Endodermal cell (in vitro differentiated cells): ENCODE data around the gene DSC3. TPM values are rescaled to one million over a fixed set of nuclear protein-coding genes. Genes with fewer than 3 reads are reported as not detected.

Experiments used
- DNase-seq: peaks from one replicate; pipeline ENCODE4 v3.0.0-alpha.2; 2017
- H3K27ac ChIP-seq: 2 replicates; pipeline ENCODE4 v1.5.1; 2013; ENCODE audit warnings: mild to moderate bottlenecking, low read depth, low read length, moderate library complexity
- H3K27me3 ChIP-seq: 2 replicates; pipeline ENCODE4 v1.6.1; 2013; ENCODE audit warnings: mild to moderate bottlenecking, low read length, moderate library complexity; ENCODE audit not compliant: insufficient read depth, control insufficient read depth, poor library complexity, severe bottlenecking
- H3K36me3 ChIP-seq: 2 replicates; pipeline ENCODE4 v1.7.0; 2013; ENCODE audit warnings: mild to moderate bottlenecking, low read length, moderate library complexity; ENCODE audit not compliant: control insufficient read depth, insufficient read depth
- H3K4me1 ChIP-seq: one replicate; pipeline ENCODE4 v1.7.0; 2013; ENCODE audit warnings: low read length; ENCODE audit not compliant: control insufficient read depth, insufficient read depth
- H3K4me3 ChIP-seq: 2 replicates; pipeline ENCODE4 v1.5.1; 2013; ENCODE audit warnings: mild to moderate bottlenecking, low read length, moderate library complexity
- H3K9ac ChIP-seq: 2 replicates; pipeline ENCODE4 v1.6.1; 2013; ENCODE audit warnings: mild to moderate bottlenecking, low read length, moderate library complexity; ENCODE audit not compliant: poor library complexity, severe bottlenecking; ENCODE audit errors: extremely low read depth
- H3K9me3 ChIP-seq: 2 replicates; pipeline ENCODE4 v1.6.1; 2013; ENCODE audit warnings: mild to moderate bottlenecking, low read length, moderate library complexity; ENCODE audit not compliant: control insufficient read depth
- H3K27ac Mint-ChIP-seq: 2 replicates; pipeline ENCODE4 v1.8.0; 2020; ENCODE audit warnings: mixed read lengths
- H3K27me3 Mint-ChIP-seq: 2 replicates; pipeline ENCODE4 v1.8.0; 2021; ENCODE audit warnings: mild to moderate bottlenecking, mixed read lengths; ENCODE audit not compliant: insufficient read depth
- H3K36me3 Mint-ChIP-seq: 2 replicates; pipeline ENCODE4 v1.8.0; 2020; ENCODE audit warnings: low read depth, mixed read lengths
- H3K4me1 Mint-ChIP-seq: 2 replicates; pipeline ENCODE4 v1.8.0; 2020; ENCODE audit warnings: mixed read lengths
- H3K4me3 Mint-ChIP-seq: 2 replicates; pipeline ENCODE4 v1.8.0; 2020; ENCODE audit warnings: mild to moderate bottlenecking, moderate library complexity, mixed read lengths
- H3K9me3 Mint-ChIP-seq: 2 replicates; pipeline ENCODE4 v1.8.0; 2020; ENCODE audit warnings: mild to moderate bottlenecking, mixed read lengths
- CTCF ChIP-seq: fragments of 200-600 bp; sonication (generic); conservative IDR thresholded peaks from 2 replicates; pipeline ENCODE4 v1.5.0; 2021; ENCODE audit warnings: antibody characterized with exemption, mild to moderate bottlenecking
- WGBS, 2 experiments: methylation state at CpG; one replicate each; pipeline versions ENCODE4 v1.1.5 to v1.1.7; 2013; ENCODE audit warnings: missing lambda C conversion rate in 2 of 2, mixed read lengths in 1 of 2; ENCODE audit not compliant: insufficient coverage in 1 of 2, insufficient read length in 1 of 2; 5-methylcytosine and 5-hydroxymethylcytosine counted together
- total RNA-seq, 2 donors: library from RNA; stranded (reverse); fragmentation: NEBNext Ultra II Directional in 1 of 2; extraction: Animal tissue kit (Norgen Biotek cat#: 25700) in 1 of 2; gene quantifications; 2 replicates in 1 of 2; 3 replicates in 1 of 2; pipeline ENCODE4 v1.2.1, GENCODE V29; 2021

The DSC3 gene
- total RNA-seq, 2 donors from 2014 or later, result 0.26 to 0.53 TPM

- H3K4me3 ChIP-seq, result no peak overlapping the region
- no peak for DNase-seq
- Mint-ChIP-seq H3K27me3 (no peaks in the 10 kb centered on the region), H3K4me3 (no peak overlapping the region), H3K9me3 (no peaks in the 10 kb centered on the region), H3K4me1 (peaks cover 5% of the 10 kb centered on the region), H3K27ac (no peak overlapping the region), H3K36me3 (peaks cover 24% of the 10 kb centered on the region)
- TF ChIP-seq CTCF, result no peak
- H3K9ac ChIP-seq, result no peak overlapping the region
- 91% methylated on average over 1 of the region's 1 CpG; no CpG with 5 or more reads in 1 of the 2 experiments for WGBS, 2 experiments
- no peaks in the 10 kb centered on the region for H3K4me1 ChIP-seq
- H3K27me3 ChIP-seq, result no peaks in the 10 kb centered on the region
- no peak overlapping the region for H3K27ac ChIP-seq
- no peaks in the 10 kb centered on the region for H3K9me3 ChIP-seq
- peaks cover 47% of the 10 kb centered on the region for H3K36me3 ChIP-seq
Measured at GRCh38 chr18:31064130-31064529, 21.6 kb upstream of the DSC3 start.

- no peaks in the 10 kb centered on the region for H3K27me3 ChIP-seq
- H3K4me1 ChIP-seq, result no peaks in the 10 kb centered on the region
- no peak overlapping the region for H3K4me3 ChIP-seq
- H3K4me3 Mint-ChIP-seq, result no peak overlapping the region
- H3K27ac Mint-ChIP-seq, result no peak overlapping the region
- no peaks in the 10 kb centered on the region for H3K9me3 ChIP-seq
- TF ChIP-seq CTCF, result no peak
- no peak for DNase-seq
- H3K27ac ChIP-seq, result no peak overlapping the region
- H3K36me3 ChIP-seq, result peaks cover 25% of the 10 kb centered on the region
- peaks cover 5% of the 10 kb centered on the region for H3K4me1 Mint-ChIP-seq
- 63% methylated on average over 4 of the region's 4 CpGs; no CpG with 5 or more reads in 1 of the 2 experiments for WGBS, 2 experiments
- H3K36me3 Mint-ChIP-seq, result peaks cover 7% of the 10 kb centered on the region
- H3K9me3 Mint-ChIP-seq, result no peaks in the 10 kb centered on the region
- H3K27me3 Mint-ChIP-seq, result no peaks in the 10 kb centered on the region
- no peak overlapping the region for H3K9ac ChIP-seq
Measured at GRCh38 chr18:31061945-31062344, 19.4 kb upstream of the DSC3 start.

- Mint-ChIP-seq H3K27me3 (no peaks in the 10 kb centered on the region), H3K36me3 (no peaks in the 10 kb centered on the region), H3K4me3 (no peak overlapping the region), H3K4me1 (peaks cover 5% of the 10 kb centered on the region), H3K27ac (no peak overlapping the region), H3K9me3 (no peaks in the 10 kb centered on the region)
- WGBS, 2 experiments, result 80 to 92% methylated on average over 1 to 3 of the region's 3 CpGs
- no peaks in the 10 kb centered on the region for H3K36me3 ChIP-seq
- no peak for TF ChIP-seq CTCF
- DNase-seq, result no peak
- no peaks in the 10 kb centered on the region for H3K27me3 ChIP-seq
- H3K9ac ChIP-seq, result no peak overlapping the region
- H3K4me3 ChIP-seq, result no peak overlapping the region
- no peak overlapping the region for H3K27ac ChIP-seq
- H3K9me3 ChIP-seq, result no peaks in the 10 kb centered on the region
- H3K4me1 ChIP-seq, result no peaks in the 10 kb centered on the region
Measured at GRCh38 chr18:31058897-31059296, 16.4 kb upstream of the DSC3 start.
